ENCODE results near the gene TRIM71. TPM values are rescaled to one million over a fixed set of nuclear protein-coding genes. Genes with fewer than 3 reads are reported as not detected.

Gene TRIM71
- total RNA-seq, 1 experiment from 2014 or later: 274 TPM

DNA sequence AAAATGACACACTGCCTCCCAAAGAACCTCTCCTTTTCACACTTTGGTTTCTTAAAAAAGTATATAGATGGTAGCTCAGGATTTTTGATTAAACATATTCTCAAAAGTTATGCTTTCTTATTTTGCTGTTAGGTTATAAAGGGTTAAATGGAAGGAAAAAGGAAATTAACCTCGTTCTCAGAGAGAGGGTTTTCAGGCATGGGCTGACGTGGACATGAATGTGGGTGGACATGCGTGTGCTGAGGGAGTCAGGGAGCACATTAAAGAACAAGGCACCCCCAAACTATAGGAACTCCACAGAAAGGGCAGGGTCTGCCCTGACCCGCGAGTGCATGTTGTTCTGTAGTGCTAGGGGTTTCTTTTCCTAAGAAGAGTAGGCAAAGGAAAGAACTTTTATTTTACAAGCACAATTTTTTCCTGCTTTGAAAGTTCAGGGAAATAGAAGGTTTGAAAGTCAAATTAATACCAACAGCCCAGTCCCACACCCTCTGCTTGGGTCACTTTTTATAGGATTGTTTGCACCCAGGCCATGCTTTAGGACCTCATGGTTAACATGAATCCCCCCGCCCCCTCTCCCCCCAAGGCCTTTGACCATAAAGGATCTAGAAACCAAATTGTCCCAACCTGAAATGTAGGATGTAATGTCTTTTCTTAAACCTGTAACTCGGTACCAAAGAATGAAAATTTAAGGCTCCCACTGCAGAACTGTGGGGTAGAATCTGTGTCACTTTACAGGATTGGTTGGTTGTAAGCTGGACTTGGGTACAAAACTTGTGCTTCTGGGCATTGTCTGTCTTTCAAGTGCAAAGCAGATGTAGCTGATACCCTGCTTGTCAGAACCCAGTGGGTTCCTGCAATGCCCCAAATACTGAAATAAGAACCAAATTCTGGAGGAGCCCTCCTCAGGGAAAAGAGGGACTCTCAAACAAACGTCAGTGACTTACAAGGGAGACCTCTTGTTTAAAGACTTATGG lies 75.1 kb downstream of the TRIM71 start:
- Mint-ChIP-seq H3K9me3 (no peaks in the 10 kb centered on the region), H3K4me1 (peaks cover 84% of the 10 kb centered on the region), H3K27ac (peak overlapping the region; percentile 65), H3K36me3 (peaks cover 78% of the 10 kb centered on the region), H3K4me3 (no peak overlapping the region), H3K27me3 (ENCODE audit: low read depth) (no peaks in the 10 kb centered on the region)
- ChIA-PET CTCF (interaction anchor here (0.6 kb wide), 1 partner anchor 9 kb away, joined by 4 read pairs; no protein-coding TSS in a partner anchor), POLR2A (no interaction called here)
- DNase-seq (ENCODE audit: low spot score) (no peak), ATAC-seq (no peak)
- TF ChIP-seq CBFB (CRISPR knock-in tag; IDR thresholded peaks at IDR 0.05; ENCODE audit: low read depth) (no peak), ZNF423 (CRISPR knock-in tag; IDR thresholded peaks at IDR 0.05) (no peak)
- TF ChIP-seq, protein P1, sequence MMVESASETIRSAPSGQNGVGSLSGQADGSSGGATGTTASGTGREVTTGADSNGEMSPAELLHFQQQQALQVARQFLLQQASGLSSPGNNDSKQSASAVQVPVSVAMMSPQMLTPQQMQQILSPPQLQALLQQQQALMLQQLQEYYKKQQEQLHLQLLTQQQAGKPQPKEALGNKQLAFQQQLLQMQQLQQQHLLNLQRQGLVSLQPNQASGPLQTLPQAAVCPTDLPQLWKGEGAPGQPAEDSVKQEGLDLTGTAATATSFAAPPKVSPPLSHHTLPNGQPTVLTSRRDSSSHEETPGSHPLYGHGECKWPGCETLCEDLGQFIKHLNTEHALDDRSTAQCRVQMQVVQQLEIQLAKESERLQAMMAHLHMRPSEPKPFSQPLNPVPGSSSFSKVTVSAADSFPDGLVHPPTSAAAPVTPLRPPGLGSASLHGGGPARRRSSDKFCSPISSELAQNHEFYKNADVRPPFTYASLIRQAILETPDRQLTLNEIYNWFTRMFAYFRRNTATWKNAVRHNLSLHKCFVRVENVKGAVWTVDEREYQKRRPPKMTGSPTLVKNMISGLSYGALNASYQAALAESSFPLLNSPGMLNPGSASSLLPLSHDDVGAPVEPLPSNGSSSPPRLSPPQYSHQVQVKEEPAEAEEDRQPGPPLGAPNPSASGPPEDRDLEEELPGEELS (CRISPR knock-in tag; IDR thresholded peaks at IDR 0.05): no peak

DNA sequence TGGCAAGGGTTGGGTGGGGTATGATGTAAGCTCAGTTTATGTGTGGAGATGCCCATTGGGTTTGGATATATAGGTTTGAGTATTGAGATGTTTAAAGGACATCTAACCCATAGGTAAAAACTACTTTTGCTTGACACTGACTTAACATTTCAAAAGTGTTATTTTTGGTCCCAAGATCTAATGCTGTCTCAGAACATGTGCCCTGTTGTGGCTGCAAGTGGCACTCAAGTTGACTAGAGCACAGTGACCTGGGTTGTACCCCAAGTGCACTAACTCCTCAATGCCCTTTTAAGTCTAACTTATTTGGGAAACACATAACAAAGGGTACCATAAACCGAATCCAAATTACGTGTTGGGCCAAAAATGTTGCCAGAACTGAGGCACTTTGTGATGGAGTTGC lies 77.2 kb downstream of the TRIM71 start:
- peaks cover 79% of the 10 kb centered on the region for H3K36me3 Mint-ChIP-seq
- ATAC-seq (no peak), DNase-seq (ENCODE audit: low spot score) (no peak)
- peaks cover 4% of the 10 kb centered on the region; the same call in 1 of the 2 replicates for H3K9me3 Mint-ChIP-seq
- peak overlapping the region; percentile 47 for H3K27ac Mint-ChIP-seq
- peaks cover 82% of the 10 kb centered on the region for H3K4me1 Mint-ChIP-seq
- CTCF ChIA-PET: no interaction called here
- POLR2A ChIA-PET: no interaction called here
- no peak overlapping the region for H3K4me3 Mint-ChIP-seq
- TF ChIP-seq, protein P2, sequence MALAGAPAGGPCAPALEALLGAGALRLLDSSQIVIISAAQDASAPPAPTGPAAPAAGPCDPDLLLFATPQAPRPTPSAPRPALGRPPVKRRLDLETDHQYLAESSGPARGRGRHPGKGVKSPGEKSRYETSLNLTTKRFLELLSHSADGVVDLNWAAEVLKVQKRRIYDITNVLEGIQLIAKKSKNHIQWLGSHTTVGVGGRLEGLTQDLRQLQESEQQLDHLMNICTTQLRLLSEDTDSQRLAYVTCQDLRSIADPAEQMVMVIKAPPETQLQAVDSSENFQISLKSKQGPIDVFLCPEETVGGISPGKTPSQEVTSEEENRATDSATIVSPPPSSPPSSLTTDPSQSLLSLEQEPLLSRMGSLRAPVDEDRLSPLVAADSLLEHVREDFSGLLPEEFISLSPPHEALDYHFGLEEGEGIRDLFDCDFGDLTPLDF (CRISPR knock-in tag; IDR thresholded peaks at IDR 0.05): no peak
- TF ChIP-seq, protein P3, sequence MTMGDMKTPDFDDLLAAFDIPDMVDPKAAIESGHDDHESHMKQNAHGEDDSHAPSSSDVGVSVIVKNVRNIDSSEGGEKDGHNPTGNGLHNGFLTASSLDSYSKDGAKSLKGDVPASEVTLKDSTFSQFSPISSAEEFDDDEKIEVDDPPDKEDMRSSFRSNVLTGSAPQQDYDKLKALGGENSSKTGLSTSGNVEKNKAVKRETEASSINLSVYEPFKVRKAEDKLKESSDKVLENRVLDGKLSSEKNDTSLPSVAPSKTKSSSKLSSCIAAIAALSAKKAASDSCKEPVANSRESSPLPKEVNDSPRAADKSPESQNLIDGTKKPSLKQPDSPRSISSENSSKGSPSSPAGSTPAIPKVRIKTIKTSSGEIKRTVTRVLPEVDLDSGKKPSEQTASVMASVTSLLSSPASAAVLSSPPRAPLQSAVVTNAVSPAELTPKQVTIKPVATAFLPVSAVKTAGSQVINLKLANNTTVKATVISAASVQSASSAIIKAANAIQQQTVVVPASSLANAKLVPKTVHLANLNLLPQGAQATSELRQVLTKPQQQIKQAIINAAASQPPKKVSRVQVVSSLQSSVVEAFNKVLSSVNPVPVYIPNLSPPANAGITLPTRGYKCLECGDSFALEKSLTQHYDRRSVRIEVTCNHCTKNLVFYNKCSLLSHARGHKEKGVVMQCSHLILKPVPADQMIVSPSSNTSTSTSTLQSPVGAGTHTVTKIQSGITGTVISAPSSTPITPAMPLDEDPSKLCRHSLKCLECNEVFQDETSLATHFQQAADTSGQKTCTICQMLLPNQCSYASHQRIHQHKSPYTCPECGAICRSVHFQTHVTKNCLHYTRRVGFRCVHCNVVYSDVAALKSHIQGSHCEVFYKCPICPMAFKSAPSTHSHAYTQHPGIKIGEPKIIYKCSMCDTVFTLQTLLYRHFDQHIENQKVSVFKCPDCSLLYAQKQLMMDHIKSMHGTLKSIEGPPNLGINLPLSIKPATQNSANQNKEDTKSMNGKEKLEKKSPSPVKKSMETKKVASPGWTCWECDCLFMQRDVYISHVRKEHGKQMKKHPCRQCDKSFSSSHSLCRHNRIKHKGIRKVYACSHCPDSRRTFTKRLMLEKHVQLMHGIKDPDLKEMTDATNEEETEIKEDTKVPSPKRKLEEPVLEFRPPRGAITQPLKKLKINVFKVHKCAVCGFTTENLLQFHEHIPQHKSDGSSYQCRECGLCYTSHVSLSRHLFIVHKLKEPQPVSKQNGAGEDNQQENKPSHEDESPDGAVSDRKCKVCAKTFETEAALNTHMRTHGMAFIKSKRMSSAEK (CRISPR knock-in tag; IDR thresholded peaks at IDR 0.05; ENCODE audit: borderline replicate concordance): no peak
- TF ChIP-seq RORB (CRISPR knock-in tag; IDR thresholded peaks at IDR 0.05) (no peak), TEAD1 (CRISPR knock-in tag; IDR thresholded peaks at IDR 0.05) (no peak), ZNF423 (CRISPR knock-in tag; IDR thresholded peaks at IDR 0.05) (no peak), ZNF263 (CRISPR knock-in tag; IDR thresholded peaks at IDR 0.05; ENCODE audit: low read depth) (no peak), ZNF232 (CRISPR knock-in tag; IDR thresholded peaks at IDR 0.05) (no peak), MXD4 (CRISPR knock-in tag; IDR thresholded peaks at IDR 0.05; ENCODE audit: borderline replicate concordance) (no peak), TEAD4 (CRISPR knock-in tag; IDR thresholded peaks at IDR 0.05) (no peak), ZNF396 (CRISPR knock-in tag; IDR thresholded peaks at IDR 0.05; ENCODE audit: borderline replicate concordance) (no peak), CBFB (CRISPR knock-in tag; IDR thresholded peaks at IDR 0.05; ENCODE audit: low read depth) (no peak), HMGA2 (CRISPR knock-in tag; IDR thresholded peaks at IDR 0.05) (no peak), TP53 (CRISPR knock-in tag; IDR thresholded peaks at IDR 0.05) (no peak), ZNF138 (CRISPR knock-in tag; conservative IDR thresholded peaks at IDR 0.05) (no peak), CREM (CRISPR knock-in tag; IDR thresholded peaks at IDR 0.05) (no peak)
- TF ChIP-seq, protein P4, sequence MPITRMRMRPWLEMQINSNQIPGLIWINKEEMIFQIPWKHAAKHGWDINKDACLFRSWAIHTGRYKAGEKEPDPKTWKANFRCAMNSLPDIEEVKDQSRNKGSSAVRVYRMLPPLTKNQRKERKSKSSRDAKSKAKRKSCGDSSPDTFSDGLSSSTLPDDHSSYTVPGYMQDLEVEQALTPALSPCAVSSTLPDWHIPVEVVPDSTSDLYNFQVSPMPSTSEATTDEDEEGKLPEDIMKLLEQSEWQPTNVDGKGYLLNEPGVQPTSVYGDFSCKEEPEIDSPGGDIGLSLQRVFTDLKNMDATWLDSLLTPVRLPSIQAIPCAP (CRISPR knock-in tag; IDR thresholded peaks at IDR 0.05): no peak
- TF ChIP-seq, protein P5, sequence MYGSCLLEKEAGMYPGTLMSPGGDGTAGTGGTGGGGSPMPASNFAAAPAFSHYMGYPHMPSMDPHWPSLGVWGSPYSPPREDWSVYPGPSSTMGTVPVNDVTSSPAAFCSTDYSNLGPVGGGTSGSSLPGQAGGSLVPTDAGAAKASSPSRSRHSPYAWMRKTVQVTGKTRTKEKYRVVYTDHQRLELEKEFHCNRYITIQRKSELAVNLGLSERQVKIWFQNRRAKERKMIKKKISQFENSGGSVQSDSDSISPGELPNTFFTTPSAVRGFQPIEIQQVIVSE (CRISPR knock-in tag; IDR thresholded peaks at IDR 0.05; ENCODE audit: borderline replicate concordance): no peak
- TF ChIP-seq, protein P6, sequence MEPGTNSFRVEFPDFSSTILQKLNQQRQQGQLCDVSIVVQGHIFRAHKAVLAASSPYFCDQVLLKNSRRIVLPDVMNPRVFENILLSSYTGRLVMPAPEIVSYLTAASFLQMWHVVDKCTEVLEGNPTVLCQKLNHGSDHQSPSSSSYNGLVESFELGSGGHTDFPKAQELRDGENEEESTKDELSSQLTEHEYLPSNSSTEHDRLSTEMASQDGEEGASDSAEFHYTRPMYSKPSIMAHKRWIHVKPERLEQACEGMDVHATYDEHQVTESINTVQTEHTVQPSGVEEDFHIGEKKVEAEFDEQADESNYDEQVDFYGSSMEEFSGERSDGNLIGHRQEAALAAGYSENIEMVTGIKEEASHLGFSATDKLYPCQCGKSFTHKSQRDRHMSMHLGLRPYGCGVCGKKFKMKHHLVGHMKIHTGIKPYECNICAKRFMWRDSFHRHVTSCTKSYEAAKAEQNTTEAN (CRISPR knock-in tag; IDR thresholded peaks at IDR 0.05): no peak
- TF ChIP-seq, protein P1 (CRISPR knock-in tag; IDR thresholded peaks at IDR 0.05): no peak
- H3K27me3 Mint-ChIP-seq (ENCODE audit: low read depth): no peaks in the 10 kb centered on the region
